ENCODE data around the gene NFATC1.

Gene NFATC1

GRCh38 chr18:79515944-79516351 is 120.2 kb downstream of the NFATC1 start:
- POLR2A ChIA-PET = no interaction called here
- CTCF ChIA-PET = interaction anchor here (1.3 kb wide), 1 partner anchor 137 kb away, joined by 3 read pairs; no protein-coding TSS in a partner anchor
- TF ChIP-seq CTCF (IDR thresholded peaks at IDR 0.05; ENCODE audit: control extremely low read depth, extremely low read depth, low read depth, missing control alignments) = no peak
- no peak for DNase-seq (ENCODE audit: extremely low spot score)

DNA sequence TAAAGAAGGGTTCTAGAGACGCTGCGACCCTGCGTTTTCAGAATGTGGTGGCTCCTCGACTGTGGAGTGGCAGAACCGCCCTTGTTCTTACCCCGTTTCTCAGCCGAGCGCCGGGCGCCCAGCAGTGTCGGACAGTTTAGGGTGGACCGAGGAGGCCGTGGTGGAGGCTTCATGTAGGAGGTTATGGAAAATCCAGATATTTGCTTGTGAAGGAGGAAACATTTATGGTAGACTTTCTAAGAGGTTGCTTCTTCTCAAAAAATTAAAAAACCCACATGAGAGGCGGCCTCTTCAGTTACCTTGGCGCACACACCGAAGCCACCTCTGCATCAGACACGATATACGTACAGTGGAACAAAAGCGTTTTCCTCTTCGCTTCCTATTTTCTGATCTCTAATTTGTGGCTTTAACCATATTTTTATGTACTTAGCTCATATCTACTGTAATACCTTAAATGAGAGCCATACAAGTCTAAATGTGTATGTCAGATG is 120.8 kb downstream of the NFATC1 start:
- TF ChIP-seq CTCF (IDR thresholded peaks at IDR 0.05; ENCODE audit: control extremely low read depth, extremely low read depth, low read depth, missing control alignments) = no peak
- no peak for DNase-seq (ENCODE audit: extremely low spot score)
- POLR2A ChIA-PET = no interaction called here
- CTCF ChIA-PET = interaction anchor here (0.7 to 1.3 kb wide), 2 partner anchors 13 to 138 kb away, joined by 3 to 5 read pairs; no protein-coding TSS in a partner anchor

GRCh38 chr18:79517341-79517740 is 121.6 kb downstream of the NFATC1 start:
- CTCF ChIA-PET = interaction anchor here (0.7 kb wide), 1 partner anchor 13 kb away, joined by 5 read pairs; no protein-coding TSS in a partner anchor
- POLR2A ChIA-PET = no interaction called here
- no peak for TF ChIP-seq CTCF (IDR thresholded peaks at IDR 0.05; ENCODE audit: control extremely low read depth, extremely low read depth, low read depth, missing control alignments)
- no peak for DNase-seq (ENCODE audit: extremely low spot score)

DNA sequence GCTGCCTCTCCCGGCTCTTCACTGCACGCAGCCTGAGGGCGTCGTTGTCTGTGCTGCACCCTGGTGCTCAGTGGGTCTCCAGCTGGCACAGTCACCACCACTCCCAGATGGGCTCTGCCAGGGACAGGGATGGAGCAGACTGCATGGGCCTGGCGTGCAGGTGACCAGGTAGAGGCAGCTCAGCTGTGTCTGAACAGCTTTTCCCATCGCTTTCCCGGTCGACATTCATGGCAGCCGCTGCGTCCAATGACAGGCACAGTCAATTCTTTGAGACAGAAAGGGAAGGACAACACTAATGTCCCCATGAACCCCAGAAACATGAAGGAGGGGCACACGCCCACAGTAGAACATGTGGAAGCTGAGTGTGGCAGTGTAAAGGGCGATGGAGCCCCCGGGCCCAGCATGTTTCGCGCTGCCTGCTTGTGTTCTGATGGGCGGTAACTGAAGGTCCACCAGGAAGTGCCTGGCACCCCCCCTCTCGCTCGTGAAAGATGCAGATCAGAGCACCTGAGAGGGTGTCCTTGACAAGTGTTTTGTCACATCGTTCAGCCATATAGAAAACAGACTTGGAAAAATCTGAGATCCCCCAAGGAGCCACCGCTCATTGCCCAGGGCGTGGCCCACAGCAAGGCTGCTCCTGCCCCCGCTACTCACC is 122.4 kb downstream of the NFATC1 start:
- no peak for TF ChIP-seq CTCF (IDR thresholded peaks at IDR 0.05; ENCODE audit: control extremely low read depth, extremely low read depth, low read depth, missing control alignments)
- DNase-seq (ENCODE audit: extremely low spot score) = no peak
- ChIA-PET POLR2A (no interaction called here), CTCF (no interaction called here)

- no peak for TF ChIP-seq CTCF (IDR thresholded peaks at IDR 0.05; ENCODE audit: control extremely low read depth, extremely low read depth, low read depth, missing control alignments)
- no peak for DNase-seq (ENCODE audit: extremely low spot score)
- POLR2A ChIA-PET = no interaction called here
- CTCF ChIA-PET = no interaction called here
These were observed 123.0 kb downstream of the NFATC1 start for GRCh38 chr18:79518683-79519128.

DNA sequence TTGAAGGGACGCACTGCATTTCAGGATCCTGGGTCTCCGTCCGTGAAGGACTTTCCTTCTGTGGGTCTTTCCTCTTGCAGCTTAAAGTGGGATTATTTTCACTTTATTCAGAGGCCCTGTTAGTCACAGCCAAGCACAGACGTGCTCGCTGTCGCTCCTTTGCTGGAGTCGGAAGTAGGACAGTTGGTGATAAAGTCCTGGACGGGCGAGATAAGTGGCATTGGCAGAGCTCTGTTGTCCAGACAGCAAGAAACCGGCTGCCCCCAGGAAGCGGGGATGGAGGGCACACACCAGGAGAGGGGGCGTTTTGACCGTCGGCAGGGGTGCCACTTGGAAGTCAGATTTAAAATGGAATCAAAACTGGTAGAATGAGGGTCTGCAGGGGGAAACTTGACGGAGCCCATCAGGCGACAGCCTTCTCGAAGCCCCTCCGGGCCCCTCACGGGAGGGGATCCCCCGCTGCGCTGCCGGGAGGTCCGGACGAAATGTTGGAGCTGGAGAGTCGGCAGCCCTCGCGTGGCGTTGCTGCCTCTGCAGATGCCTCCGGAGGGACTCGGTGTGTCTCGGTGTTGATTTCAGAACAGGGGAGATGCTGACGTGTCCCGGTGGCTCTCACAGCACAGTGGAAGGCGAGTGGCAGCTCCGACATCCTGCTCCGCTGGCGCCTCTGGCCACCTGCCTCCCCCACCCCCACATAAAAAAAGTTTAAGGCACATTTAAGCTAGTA is 124.2 kb downstream of the NFATC1 start:
- peak; percentile 69 for DNase-seq (ENCODE audit: extremely low spot score)
- POLR2A ChIA-PET = no interaction called here
- CTCF ChIA-PET = no interaction called here
- TF ChIP-seq CTCF (IDR thresholded peaks at IDR 0.05; ENCODE audit: control extremely low read depth, extremely low read depth, low read depth, missing control alignments) = no peak

Data from GM10248 (cell line).